ENCODE measurements around the gene NUAK2.
"Not testable (repeated sequence)": the region's sequence is repeated elsewhere in the genome, so short reads cannot be mapped to it uniquely, and the experiment has no call there.

Gene NUAK2

DNA sequence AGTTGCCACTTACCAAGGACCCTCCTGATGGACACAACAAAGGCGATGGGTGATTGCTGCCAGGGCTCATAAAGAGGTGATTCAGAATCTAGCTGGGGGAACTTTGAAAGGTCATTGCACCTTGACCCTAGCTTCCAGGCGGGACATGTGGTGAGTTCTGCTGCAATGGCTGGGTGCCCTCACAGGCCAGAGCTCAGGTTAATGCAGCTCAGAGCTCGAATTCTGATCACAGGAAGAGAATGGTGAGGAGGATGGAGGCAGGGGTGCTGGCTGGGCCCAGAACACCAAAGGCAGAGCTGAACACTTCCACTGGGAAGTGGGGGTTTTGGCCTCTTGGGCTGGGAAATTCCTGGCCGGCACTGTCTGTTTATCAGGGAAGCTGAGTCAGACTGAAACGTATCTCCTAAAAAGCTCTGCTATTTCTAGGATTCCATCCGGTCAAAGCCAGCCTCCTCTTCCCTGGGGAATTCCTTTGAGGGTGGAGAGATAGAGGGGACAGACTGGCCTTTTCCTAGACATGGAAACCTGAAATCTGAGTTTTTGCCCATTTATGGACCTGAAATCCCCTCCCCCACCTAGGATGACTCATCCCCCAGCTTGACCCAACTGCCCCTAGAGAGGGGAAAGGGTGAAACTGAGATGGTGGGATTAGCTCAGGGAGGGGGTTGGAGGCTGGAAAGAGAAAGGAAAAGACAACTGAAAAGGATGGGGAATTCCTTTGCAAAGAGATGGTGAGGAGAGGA, 27.2 kb downstream of the NUAK2 start:
- no peak for DNase-seq

DNA sequence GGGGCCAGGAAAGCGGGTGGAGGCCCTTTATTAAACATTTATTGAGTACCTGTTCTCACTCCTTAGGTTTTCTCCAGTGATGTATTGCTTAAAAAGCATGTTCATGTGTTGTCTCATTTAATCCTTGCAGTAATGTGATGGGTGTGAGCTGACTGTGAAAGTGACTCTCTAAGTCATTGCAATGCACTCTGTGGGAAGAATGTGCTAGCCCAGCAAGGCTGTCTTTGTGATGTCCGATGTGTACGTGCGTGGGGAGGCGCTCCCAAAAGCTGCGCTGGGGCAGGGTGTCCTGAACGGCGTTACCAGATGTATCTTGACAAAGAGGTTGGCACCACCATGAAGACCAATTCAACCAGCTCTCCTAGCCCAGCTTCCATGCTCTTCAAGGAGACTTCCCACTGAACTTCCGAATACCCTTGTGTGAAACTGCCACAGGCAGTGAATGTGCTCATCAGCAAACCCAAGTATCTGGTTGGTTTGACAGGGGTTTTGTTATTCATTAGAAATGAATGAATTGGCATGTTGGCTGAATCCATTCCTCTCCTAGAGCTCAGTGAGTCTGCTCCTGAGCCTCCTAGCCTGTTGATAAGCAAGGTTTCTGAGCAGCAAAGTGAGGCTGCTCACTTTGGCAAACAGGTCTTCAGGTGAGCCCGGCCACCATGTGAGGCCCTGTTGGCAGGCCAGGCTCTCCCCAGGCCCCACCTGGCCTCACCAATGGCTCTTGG, 28.0 kb downstream of the NUAK2 start:
- DNase-seq = no peak

DNA sequence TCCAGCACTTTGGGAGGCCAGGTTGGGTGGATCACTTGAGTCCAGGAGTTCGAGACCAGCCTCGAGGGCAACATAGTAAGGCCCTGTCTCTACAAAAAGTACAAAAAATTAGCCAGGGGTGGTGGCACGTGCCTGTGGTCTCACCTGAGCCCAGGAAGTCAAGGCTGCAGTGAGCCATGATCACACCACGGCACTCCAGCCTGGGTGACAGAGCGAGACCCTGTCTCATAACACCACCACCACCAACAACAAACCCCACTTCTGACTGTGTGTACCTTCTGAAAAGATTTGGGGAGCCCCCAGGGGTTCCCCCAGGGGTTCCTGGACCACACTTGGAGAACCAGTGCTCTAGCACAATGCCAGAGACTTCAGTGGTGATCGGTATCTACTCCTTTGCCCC, 29.9 kb downstream of the NUAK2 start:
- DNase-seq = no peak

DNA sequence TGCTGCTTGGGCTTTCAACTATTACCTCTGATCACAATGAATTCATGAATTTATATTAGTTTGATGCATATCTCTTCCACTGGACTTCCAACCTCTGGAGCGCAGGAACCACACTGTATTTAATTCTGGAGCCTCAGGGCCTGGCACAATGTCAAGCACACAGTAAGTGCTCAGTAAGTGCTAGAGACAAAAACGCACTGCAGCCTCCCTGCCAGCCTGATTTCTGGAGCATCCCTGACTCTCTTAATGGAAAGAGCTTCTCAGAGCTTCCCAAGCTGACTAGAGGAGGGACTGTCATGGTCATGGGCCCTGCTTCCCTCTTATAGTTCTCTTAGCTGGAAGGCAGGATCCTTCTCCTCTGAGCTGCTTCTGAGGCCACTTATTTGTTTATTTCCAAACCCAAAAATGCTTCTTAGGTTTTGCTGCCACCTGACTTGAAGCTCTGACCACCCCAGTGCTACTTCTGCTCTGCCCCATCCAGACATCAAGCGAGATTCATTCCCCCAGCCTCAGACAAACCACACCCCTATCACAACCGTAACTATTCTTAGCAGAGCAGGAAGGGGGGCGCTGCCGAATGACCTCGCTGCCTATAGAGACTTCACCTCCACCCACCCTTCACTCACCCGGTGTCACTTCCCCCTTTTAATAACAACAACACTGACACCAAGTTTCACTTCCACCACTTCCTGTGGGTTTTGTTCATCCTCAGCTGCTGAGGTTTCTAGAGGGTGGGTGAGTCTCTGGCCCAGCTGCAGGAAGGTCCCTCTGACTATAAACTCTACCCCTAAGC, 33.6 kb downstream of the NUAK2 start:
- no peak for DNase-seq

DNA sequence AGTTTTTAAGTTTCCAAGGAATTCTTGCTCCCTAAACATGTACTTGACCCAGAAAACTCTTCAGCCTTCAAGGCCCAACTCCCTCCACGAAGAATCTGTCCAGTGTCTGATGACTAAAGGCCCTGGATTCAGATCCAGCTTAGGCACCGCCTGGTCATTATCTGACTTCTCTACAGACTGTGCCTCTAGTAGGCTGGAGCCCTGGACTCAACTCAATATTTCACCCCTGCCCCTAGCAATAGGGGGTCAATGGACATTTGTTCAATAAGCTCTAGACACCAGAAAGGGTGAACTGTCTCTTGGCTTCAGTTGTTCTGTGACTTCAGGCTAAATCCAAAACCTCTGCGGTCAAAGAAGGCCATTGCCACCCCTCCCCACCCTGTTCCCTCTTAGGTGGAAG, 34.5 kb downstream of the NUAK2 start:
- no peak for DNase-seq

DNA sequence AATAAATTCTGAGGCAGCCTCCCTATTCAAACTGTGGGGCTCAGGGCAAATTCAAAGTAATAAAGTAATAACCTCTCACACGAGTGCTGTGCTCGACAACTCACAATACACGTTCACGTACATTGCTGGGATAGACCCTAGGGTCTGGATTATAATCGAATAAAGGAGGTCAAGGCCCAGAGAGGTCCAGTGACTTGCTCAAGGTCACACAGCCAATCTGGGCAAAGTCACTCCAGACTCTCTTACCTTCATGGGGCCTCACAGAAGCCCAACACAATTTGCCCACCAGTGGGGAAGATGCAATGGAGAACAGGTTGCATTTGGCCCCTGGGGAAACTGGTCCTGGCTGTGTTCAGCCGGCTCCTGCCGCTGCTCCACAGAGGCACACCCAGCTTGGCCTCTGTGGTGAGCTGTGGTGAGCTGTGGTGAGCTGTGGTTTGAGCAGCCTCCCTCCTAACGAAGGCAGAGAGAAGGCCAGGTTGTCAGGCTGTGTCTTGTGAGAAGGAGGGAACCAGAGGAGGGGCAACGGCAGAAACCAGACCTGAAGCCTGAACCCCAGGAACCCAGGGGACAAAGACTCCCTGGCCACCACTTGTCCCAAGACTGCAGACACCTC, 35.1 kb downstream of the NUAK2 start:
- DNase-seq = no peak

DNA sequence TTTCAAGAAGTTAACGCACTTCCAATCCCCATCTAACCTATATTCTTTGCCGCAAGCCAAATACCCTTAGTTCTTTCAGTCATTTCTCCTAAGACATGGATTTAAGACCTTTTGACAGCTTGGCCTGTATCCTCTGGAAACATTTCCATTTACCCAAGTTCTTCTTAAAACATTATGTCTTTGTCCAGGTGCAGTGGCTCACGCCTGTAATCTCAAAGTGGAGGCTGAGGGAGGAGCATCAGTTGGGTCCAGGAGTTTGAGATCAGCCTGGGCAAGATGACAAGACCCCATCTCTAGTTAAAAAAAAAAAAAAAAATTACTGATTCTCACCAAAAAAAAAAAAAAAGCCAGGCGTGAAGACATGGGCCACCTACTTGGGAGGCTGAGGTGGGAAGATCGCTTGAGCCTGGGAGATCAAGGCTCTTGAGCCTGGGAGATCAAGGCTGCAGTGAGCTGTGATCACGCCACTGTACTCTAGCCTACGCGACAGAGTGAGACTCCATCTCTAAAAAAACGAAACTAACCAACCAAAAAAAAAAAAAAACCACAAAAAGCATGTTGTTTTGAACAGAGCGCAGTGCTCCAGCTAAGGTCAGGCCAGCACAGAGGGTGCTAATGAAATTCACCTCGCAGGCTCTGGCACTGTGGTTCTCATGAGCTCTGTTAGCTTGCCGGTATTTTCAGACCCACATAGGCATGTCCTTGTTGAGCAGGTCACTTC, 36.0 kb downstream of the NUAK2 start:
- DNase-seq = no peak

DNA sequence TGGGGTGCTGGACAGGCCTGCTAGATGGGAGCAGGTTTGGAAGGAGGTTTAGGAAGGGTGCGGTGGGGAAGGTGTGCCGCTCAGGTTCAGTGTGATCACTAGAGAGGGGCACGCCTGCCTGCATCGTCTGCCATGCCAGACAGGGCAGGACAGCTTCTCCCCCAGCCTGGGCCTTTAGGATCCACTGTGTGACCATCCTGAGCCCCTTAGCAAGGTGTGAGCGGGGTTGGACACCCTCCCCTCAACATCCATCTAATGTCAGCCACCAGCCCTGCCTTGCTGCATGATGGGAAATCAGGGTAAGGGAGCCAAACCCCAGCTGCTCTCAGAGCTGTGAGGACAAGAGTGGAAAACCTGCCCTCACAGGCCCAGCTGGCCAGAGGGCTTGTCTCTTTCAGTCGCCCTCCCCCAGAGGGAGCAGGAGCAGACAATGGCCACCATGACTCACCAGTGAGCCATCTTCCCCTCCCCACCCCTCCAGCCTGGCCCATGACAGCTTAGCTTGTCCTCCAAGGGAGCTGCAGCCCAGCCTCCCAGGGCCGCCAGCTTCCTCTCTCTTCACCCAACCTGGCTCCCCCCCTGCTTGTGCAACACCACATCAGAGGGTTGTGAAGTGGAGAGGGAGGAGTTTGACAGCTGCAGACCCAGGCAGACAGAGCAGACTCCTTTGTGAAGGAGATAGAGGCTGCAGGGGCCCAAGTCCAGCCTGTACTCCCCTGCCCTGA, 37.0 kb downstream of the NUAK2 start:
- peak; percentile 74 for DNase-seq

DNA sequence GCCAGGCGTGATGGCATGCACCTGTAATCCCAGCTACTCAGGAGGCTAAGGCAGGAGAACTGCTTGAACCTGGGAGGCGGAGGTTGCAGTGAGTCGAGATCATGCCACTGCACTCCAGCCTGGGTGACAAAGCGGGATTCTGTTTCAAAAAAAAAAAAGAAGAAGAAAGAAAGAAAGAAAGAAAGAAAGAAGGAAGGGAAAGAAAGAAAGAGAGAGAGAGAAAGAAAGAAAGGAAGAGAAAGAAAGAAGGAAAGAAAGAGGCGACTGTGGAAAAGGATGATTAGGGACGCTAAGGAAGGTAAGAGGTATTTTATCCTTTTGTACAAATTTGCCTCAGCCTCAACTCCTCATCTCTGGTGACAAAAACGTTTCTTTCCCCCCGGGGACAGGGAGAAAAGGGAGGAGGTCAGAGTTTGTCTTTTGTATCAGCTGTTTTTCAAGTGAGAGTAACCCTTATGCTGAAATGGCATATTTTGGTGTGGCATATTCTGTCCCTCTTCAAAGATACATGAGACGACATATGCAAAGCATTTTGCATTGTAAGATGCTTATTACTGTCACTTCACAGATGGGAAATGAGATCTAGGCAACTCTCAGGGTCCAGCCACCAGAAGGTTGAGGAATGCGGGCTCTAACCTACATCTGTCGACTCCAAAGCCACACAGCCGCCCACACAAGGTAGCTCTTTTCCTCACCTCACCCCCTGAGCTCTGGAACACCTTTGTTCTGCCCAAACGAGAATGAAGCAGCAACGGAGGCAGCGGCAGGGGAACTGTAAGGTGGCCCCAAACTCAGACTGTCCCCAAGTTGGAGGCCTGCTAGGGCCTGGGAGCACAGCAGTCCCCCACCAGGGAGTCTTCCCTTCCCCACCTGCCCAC, 38.0 kb downstream of the NUAK2 start:
- DNase-seq = no peak

DNA sequence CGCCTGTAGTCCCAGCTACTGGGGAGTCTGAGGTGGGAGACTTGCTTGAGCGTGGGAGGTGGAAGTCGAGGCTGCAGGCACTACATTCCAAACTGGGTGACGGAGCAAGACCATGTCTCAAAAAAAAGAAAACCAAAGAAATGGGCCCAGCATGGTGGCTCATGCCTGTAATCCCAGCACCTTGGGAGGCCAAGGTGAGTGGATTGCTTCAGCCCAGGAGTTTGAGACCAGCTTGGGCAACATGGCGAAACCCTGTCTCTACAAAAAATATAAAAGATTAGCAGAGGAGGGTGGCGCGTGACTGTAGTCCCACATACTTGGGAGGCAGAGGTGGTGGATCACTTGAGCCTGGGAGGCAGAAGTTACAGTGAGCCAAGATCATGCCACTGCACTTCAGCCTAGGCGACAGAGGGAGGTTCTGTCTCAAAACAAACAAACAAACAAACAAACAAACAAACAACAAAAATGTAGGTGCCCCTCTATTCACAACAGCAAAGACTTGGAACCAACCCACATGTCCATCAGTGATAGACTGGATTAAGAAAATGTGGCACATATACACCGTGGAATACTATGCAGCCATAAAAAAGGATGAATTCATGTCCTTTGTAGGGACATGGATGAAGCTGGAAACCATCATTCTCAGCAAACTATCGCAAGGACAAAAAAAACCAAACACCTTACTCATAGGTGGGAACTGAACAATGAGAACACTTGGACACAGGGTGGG, 40.7 kb downstream of the NUAK2 start:
- DNase-seq = not testable (repeated sequence)

DNA sequence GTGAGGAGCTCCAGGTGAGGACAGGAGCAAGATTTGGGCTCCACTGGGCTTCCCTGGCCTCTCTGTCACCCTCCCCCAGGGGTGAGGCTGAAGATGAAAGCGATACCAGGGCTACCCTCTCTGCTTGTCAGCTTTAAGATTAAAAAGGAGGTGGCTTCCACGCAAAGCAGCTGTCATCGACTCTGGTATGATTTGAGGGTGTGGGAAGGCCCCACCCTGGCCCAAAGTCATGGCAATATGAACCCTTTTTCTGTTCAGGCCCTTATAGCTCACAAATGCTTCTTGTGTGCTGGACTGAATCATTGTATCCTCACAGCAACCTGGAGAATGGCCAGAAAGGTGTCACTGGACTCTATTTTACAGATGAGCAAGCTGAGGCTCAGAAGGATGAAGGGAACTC, 41.6 kb downstream of the NUAK2 start:
- no peak for DNase-seq

DNA sequence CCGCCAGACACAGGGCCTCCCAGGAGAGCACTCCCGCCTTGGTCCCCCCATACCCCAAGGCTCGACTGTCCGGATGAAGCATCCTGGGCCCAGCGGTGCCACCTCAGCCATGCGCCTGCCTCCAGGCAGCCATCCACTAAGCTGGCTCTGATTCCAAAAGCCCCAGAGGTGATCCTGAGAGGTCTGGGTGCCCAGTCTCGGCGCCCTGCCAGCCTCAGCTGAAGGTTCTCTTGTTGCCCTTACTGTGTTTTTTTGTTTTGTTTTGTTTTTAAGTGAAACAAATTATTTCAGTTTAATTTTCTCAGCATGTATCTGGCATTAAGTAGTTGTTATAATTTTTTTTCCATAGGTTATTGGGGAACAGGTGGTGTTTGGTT, 44.9 kb downstream of the NUAK2 start:
- no peak for DNase-seq

DNA sequence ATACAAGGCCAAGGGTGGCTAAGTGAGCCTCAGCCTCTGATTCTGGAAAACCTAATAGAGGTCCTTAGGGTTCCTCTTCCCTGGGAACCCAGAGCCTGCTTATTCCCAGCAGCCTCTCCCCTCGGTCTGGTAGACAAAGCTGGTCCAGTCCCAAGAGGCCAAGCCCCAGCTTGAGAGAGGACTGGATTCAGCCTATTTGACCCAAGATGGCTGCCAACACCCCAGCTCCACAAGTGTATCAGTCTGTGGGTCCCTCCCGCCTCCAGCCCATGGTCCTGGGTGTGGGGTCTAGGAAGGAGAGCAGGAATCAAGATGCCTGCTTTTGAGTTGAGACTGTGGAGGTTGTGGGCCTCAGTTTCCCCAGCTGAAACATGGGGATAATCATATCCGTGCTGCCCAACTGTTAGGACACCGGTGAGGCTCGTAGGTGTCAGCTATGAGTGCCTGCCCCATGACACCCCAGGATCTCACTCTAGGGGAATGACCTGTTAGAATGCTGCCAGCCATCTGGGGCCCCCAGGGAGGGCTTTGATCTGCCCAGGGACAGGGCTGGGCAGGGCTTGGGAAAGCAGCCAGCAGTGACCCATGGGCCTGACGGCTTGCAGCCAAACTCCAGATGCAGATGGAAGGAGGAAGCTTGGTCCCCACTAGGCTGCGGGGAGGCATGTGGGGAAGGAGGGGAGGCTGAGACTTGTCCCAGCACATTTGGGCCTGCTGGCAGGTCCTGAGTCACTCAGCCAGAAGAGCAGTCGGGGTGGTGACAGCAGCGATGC, 45.4 kb downstream of the NUAK2 start:
- no peak for DNase-seq

DNA sequence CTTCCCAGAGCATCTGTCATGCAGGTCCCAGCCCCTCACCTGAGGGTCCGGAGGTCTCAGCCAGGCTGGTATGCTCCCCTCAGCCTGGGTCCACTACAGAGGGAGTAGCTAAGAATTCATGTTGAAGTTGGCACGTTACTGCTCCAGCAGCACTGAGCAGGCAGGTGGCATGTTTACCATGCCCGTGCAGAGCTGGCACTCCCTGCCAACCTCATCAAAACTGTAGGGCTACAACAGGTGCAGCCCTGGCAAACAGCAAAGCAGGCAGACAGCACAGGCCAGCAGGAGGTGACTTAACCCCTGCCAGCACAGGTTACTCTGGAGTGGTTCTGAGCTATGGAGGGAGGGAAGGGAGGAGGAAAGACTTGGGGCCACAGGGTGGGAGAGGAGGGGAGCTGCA, 46.4 kb downstream of the NUAK2 start:
- peak; percentile 90 for DNase-seq

DNA sequence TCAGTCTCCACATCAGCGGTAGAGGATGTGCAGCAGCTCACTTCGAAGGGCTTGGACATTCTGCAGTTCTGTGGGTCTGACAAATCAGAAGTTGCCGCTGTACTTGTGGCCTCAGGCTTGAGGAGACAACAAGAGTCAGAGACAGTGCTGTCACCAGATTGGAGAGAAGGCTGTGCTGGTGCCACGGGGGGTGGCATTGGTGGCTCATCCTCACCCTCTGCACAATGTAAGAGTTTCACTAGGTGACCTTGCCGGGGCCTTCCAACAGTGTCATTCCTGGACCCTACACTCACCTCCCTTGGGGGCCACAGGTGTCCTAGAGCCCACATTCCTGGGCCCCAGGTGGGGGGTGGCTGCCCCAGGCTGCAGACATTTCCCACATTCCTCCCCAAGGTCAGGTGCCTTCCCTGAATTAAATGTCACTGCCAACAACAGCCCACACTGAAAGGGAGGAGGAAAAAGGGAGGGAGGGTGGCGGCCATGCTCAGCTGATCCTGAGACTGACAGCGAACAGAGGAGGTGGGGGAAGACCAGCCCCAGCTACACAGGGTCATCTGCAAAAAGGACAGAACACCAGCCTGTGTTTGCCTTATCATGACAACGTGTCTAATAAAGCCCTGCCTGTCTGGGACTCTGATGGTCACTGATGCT, 47.4 kb downstream of the NUAK2 start:
- no peak for DNase-seq

DNA sequence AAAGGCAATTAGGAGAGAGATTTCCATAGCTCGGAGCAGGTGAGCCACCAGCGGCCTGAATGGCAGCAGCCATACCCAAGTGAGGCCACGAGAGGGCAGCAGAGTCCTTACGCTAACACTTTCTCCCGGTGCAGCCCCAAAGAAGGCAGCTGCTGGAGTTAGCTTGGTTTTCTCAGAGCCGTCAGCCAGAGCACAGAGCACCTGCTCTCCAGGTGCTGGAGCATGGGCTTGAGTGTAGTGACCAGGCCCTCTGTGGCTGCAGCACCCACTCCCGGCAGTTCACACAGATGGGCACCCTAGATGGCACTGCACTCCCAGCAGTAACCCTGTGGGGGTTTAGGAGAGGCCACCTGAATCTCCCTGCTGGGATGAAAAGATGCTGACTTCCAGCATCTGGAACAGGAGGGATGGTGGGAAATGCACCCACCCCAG, 48.0 kb downstream of the NUAK2 start:
- peak; percentile 89 for DNase-seq

DNA sequence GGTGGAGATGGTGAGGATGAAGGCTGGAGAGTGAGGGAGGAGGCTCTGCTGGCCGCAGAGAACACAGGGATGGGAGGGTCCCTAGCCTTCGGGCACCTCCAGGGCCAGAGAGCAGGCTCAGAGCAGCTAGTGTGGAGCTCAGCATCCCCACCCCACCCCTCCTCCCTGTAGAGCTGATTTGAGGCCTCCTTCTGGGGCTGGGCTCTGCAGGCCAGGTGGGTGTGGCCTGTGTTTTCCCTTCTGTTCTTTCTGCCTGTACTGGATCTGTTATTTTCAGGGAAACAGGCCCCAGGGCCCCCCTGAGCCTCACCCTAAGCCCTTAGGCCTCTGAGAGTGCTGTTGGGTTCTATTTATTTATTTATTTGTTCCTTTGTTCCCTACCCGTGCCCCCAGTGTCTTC, 49.0 kb downstream of the NUAK2 start:
- no peak for DNase-seq

DNA sequence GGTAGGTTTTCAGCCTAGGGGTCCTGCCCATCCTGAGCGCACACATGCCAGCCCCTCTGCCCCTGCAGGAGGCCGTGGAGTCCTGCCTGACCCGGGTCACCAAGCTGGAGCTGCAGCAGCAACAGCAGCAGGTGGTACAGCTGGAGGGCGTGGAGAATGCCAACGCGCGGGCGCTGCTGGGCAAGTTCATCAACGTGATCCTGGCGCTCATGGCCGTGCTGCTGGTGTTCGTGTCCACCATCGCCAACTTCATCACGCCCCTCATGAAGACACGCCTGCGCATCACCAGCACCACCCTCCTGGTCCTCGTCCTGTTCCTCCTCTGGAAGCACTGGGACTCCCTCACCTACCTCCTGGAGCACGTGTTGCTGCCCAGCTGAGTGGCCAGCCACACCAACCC, 49.8 kb downstream of the NUAK2 start:
- no peak for DNase-seq

DNA sequence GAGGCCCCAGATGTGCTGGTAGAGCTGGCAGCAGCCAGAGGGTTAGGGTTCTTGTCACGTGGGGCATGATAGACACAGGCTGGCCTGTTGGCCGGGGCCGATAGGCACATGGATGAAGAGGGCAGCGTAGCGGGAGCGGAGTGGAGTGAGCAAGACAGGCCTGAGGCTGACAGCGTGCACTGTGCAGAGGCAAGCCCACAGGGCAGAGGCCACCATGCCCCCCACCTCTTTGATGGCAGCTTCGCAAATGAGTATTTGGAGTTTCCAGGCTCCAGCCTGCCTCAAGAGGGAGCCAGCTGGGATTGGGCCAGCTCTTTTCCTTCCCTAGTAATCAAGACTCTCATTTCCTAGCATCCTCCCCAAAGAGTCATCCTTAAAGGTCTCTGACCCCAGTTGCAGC, 50.3 kb downstream of the NUAK2 start:
- no peak for DNase-seq

Data from NCI-H1105 treated with DMSO at 0.1 percent for 48 hours (cell line).